Left cardiac atrium (tissue), 4 donors: ENCODE data around the gene KCND2. TPM values are rescaled to one million over a fixed set of nuclear protein-coding genes. Genes with fewer than 3 reads are reported as not detected.
A peak's percentile ranks its signal among the peaks of the same experiment; 100 is the strongest.
"Not testable (repeated sequence)": the region's sequence is repeated elsewhere in the genome, so short reads cannot be mapped to it uniquely, and the experiment has no call there.

Experiments used
- ATAC-seq, 2 donors: fragments of 200-7000 bp; cut with Tn5 transposase; one replicate each; pipeline ENCODE4 v1.9.1; 2020; ENCODE audit warnings: mild to moderate bottlenecking in 2 of 2, moderate library complexity in 2 of 2
- DNase-seq: peaks from one replicate; pipeline ENCODE4 v3.0.0-alpha.2; 2020
- intact Hi-C, 2 donors: fragments of 100-400 bp; cut with DNase I; formaldehyde crosslinking; loops; one replicate each; pipeline versions ENCODE4 v1.14.1 to v1.15.1; 2022 to 2023
- total RNA-seq, 2 donors: library from RNA; stranded (reverse); fragmentation: NEBNext Ultra II Directional; extraction: Animal tissue kit (Norgen Biotek cat#: 25700); gene quantifications; one replicate each; pipeline ENCODE4 v1.2.1, GENCODE V29; 2021
- donor health status: DM: no; HTN: yes; CAD: no.
- donor health status: DM: no; HTN: yes; CAD: no; lungs with severe emphysema.
- donor health status: DM: yes; HTN: yes; CAD: no.
- donor health status: Dilated cardiomyopathy.

The KCND2 gene
- total RNA-seq, 2 donors from 2014 or later: 0.21 to 0.41 TPM

DNA sequence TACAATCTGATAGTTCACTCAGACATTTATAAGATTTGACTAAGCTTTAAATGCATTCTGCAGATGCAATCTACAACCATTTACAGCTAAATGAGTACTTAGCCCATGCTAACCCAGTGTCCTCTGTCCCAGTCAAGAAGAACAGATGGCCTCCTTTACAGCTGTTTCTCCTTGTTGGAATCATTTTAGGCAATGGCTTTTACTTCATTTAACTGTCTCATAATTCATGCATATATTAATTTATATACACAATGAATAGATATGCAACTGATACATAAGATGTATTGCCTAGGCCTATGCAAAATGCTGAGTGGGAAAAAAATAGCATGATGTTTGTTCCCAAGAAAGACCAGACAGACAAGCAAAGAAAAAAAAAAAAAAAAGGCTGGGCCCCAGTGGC, 502.8 kb downstream of the KCND2 start:
- intact Hi-C loops: no loop called here

DNA sequence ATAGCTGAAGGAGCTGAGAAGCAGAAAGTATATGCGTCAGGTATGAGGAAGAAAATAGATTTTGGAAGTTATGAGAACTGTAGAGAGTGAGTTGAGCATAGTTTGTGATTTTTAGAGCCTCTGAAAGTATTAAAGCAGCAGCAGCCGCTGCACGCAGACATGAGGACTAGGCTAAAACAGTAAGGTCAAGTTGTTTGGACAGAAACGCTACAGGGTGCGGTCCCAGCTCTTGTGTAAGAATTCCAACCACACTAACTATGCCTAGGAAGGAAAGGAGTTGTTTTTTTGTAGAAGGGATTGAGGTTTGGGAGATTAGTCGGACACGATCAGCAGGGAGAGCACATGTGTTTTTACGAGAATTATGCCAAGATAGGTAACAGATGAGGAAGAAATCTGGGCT, 506.1 kb downstream of the KCND2 start:
- ATAC-seq, DNase-seq, intact Hi-C loops: not testable (repeated sequence)

More for the DNA sequence above, 502.8 kb downstream of the KCND2 start:
- no peak for DNase-seq
- ATAC-seq: no peak

DNA sequence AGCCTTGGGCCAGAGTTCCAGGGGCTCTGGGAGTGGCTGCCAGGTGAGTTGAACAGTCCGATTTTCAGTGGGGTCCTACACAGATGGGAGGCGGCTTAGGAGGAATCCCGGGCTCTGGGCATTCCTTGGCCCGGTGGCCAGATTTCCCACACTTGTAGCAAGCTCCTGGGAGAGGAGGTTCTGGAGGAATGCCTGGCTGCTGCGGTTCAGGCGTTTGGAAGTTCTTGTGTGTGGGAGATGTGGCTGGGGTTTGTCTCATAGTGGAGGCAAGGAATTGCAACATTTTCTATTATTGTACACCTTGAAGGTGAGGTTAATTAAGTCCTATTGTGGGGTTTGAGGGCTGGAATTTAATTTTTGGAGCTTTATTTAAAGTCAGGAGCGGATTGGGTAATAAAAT, 507.5 kb downstream of the KCND2 start:
- ATAC-seq, DNase-seq, intact Hi-C loops: not testable (repeated sequence)

DNA sequence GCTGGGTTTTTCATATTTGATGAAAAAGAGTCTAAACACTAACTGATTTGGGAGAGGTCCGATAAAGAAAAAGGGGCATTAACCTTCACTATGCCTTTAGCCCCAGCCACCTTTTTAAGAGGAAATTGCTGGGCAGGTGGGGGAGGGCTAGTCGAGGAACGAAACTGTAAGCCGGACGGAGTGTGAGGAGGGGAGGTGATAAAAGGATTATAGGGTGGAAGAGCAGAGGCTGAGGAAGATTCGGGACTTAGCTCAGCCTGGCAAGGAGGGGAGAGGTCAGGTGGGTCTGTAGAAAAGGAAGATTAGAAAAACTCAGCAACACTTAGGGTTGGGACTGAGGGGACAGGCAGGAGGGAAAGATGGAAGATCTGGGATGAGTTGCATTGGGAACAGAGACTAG, 508.0 kb downstream of the KCND2 start:
- no peak for ATAC-seq
- intact Hi-C loops: no loop called here

DNA sequence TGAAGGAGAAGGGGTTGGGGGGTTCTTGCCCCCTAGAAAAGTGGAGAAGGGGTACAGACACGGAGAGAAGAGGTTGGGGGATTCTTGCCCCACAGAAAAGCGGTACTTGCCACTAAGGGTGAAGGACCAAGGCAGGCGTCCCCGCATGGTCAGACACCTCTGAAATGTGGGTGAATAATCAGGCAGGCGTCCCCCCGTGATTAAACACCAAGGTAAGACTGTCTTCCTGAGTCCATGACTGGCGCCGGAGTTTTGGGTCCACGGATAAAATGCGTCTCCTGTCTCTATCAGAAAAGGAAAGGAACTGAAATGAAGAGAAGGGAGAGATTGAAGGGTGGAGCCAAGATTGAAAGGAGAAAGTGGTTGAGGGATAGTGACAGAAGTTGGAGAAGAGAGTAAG, 508.9 kb downstream of the KCND2 start:
- intact Hi-C loops, DNase-seq, ATAC-seq: not testable (repeated sequence)

More for the DNA sequence above, 508.0 kb downstream of the KCND2 start:
- DNase-seq: no peak

DNA sequence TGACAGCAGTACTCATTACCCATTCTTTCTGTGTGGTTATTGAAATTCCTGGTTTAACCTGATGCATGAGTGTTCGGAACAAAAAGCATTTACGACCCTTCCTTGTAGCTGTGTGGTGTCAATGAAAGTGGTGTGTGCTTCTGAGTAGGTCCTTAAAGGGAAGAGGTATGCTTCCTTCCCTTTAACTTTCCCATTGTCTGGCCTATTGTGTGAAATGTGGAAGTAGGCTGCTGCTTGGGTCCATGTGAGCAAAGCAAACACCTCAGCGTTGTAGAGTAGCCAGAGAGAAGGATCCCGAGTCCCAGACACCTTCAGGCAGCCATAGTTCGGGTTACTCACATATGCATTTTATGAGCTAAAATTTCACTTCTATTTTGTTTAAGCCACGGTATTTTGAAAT, 510.3 kb downstream of the KCND2 start:
- intact Hi-C loops: no loop called here
- DNase-seq: no peak
- no peak for ATAC-seq

DNA sequence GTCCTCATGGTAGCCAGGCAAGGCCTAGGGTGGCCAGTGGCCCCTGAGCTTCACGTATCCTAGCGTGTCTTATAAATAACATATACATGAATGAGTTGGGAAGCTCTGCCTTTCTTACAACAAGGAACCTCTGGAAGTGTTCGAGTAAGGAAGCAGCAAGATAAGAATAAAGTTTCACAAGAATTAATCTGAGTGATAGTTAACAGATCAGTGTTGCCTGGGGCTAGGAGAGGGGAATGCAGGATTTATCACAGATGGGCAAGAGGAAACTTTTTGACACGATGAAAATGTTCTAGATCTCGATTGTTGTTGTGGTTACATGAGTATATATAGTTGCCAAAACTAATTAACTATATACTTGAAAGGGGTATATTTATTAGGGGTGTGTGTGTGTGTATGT, 510.7 kb downstream of the KCND2 start:
- DNase-seq (no peak), ATAC-seq (no peak)
- intact Hi-C loops: no loop called here

DNA sequence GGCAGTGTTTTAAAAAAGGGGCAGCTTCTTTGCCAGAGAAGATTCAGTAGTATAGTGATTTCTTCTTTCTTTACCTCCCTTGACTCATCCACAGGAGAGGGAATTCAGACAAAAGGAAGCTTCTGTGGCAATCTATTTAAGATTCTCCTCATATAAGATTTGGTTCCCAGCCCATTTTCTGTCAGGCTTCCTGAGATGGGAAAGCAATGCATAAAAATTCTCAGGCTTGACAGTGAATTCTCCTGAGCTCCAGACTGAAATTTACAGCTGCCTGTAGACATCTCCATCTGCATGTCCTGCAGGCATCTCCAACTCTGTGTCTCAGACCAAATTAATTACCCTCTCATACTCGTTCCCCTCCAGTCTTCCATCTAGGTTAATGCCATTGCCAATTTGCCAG, 512.1 kb downstream of the KCND2 start:
- ATAC-seq (no peak), DNase-seq (no peak)
- intact Hi-C loops: no loop called here

DNA sequence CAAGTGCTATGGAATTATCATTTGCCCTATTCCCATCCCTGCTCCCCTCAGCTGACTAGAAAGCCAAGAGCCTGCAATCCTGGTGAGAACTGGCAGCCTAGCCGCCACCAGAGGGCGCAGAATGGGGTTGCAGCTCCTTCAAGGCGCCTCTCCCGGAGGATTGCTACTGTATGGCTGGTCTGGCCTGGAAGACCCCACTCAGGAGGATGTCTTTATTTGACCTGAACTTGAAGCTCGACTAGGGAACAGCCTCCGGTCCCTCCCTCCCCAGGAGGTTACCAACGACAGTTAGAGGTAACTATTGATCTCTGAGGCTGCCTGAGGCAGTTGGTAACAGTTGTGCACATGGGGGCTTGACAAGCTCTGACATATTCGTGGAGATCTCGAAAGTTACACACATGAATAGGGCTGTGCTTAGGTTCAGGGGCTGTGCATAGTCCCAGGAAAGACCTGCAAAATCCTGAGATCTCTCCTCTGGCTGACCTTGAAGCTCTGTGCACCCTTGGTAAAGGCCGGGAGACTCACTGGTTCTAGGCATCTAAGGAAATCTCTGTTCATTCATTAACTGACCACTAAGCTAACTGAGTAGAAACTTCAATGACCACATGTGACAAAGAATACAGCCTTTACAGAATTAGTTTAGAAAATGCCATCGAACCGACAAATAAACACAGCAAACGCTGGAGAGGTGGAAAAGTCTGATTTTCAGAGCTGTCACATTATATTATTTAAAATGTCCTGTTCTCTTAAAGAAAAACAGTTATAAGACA, 519.3 kb downstream of the KCND2 start:
- peak; percentile 86 to 92 for ATAC-seq
- intact Hi-C loops: no loop called here
- DNase-seq: peak; percentile 80

DNA sequence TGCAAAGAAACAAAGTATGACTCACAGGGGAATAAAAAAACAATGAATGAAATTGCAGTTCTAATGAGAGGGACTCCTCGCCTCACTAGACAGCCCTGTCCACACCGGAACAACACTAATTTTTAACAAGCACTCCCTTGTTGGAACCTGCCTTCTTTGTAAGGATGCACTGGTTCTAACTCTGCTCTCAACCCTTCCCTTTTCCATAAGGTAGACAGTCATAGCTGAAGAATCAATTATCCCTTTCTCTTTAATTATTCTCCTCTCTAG, 519.8 kb downstream of the KCND2 start:
- intact Hi-C loops: no loop called here
- DNase-seq (no peak), ATAC-seq (no peak)

DNA sequence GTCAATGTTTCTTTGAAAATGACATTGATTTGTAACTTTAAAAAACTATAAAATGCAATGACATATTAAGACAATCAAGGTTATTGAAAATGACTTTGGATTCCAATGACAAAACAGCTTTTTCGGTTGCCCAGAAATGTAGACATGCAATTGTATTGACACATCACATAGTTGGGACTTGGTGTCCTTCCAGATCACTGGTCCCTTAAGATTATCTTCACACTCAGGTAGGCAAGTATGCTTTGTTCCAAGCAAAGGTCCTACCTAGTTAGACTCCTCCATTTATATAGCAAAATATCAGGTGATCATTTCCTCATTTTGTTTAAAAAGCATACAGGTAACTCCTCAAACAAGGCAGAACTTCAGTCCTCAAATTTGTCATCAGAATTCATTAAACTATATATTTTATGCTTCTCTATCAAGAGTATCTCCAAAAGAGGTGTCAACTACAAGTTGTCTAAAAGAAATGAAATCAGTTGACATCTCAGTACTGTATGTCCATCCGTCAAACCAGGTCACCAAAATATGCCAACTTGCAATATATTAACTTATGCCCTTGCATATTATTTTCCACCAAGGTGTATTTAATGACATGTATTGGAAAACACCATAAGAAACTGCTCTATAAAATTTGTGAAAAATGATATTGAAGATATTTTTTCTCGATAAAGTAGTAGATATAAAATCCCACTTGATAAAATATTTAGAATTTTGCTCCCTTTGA, 520.4 kb downstream of the KCND2 start:
- DNase-seq (no peak), ATAC-seq (no peak)
- intact Hi-C loops: no loop called here

DNA sequence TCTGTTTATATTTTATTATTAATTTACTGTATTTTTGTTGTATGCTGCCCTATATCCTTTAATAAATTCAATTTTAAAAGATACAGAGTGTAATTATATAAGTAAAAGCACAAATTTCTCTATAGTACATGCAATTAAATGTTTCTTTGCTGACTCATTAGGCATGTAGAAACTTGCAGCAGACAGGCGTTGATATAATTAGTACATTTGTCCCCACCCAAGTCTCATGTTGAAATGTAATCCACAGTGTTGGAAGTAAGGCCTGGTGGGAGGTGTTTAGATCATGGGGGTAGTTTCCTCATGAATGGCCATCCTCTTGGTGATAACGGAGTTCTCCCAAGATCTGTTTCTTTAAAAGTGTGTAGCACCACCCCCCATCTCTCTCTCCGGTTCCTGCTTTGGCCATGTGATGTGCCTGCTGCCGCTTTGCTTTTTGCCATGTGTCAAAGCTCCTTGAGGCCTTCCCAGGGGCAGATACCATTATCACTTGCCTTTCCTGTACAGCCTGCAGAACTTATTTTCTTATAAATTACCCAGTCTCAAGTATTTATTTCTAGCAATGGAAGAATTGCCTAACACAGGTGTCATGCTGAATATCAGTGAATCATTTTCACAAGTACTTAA, 521.2 kb downstream of the KCND2 start:
- DNase-seq (no peak), ATAC-seq (no peak)
- intact Hi-C loops: no loop called here

DNA sequence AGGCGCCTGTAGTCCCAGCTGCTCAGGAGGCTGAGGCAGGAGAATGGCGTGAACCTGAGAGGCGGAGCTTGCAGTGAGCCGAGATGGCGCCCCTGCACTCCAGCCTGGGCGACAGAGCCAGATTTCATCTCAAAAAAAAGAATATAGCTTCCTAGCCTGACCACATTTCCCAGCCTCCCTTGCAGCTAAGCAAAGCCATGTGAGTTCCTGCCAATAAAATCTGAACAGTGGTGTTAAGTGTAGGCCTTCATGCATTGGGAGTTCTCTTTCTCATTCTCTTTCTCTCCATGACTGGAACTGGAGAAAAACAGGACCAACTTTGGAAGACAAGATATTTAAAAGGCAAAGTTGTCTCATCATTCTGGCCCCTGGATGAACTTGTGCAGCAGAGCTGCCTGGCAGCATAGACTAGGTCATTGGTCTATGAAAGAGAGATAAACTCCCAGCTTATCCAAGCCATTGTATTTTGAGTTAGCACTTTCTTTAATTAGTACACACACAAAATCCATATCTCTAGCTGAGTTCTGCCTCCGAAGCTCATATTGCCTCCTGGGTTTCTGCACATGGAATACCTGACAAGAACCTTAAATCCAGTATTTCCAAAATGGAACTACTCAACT, 524.2 kb downstream of the KCND2 start:
- DNase-seq: no peak
- intact Hi-C loops: loop anchor here (2.0 to 5.0 kb wide), 2 partner anchors 305 to 308 kb away; no protein-coding TSS in a partner anchor
- no peak for ATAC-seq

DNA sequence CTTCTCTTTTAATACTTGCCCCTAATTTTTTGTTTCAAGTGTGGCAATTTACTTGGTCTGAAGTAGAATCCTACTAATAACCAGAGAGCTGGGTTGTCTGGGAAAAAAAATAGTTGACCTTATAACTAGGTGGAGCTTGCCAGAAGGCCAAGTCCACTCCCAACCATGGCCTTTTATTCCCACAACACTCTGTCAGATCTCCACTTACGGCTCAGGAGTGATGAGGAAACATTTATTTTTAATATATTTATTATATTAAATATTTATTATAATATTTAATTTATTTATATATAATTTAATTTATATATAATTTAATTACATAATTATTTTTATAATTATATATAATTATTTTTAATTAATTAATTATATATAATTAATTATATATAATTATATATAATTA, 526.2 kb downstream of the KCND2 start:
- ATAC-seq: no peak
- intact Hi-C loops: loop anchor here in 1 of 2 donors (5.0 kb wide), 1 partner anchor 303 kb away; no protein-coding TSS in a partner anchor
- DNase-seq: no peak
